Astrocyte of the cerebellum (primary cell): ENCODE results near the gene KDSR.

Experiments
- DNase-seq: peaks from one replicate; pipeline ENCODE4 v3.0.0-alpha.2; 2011; ENCODE audit warnings: low read depth
- H3K4me3 ChIP-seq: 2 replicates; pipeline ENCODE4 v1.5.1; 2011; ENCODE audit warnings: mild to moderate bottlenecking, low read depth, low read length, moderate library complexity
- CTCF ChIP-seq: IDR thresholded peaks from 2 replicates; pipeline ENCODE4 v1.5.1; 2012; ENCODE audit warnings: low read length, low read depth, moderate library complexity, mild to moderate bottlenecking; ENCODE audit errors: missing control alignments
- in situ Hi-C: cut with HindIII; loops from 2 replicates; pipeline ENCODE4 v1.10.0; 2017; ENCODE audit warnings: low sequenced_read_pairs

Gene KDSR

DNA sequence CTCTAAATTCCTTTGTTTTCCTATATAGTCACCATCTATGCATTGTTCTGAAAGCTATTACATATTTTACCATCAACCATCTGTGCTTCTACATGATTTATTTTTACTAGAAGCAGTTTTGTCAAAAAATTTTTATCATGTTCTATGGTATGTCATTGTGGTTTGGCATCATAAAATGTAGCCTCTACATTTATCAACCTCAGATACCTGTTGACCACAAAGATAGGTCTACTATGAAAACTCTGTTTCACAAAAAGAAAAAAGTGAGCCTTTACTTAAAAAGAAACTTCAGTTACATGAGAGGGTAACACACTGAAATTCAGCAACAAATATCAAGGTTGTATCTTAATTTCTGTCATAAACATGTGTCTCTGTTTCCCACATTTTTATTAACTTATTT lies 51.1 kb downstream of the KDSR start:
- TF ChIP-seq CTCF, result no peak
- no peak overlapping the region for H3K4me3 ChIP-seq
- no peak for DNase-seq
- in situ Hi-C loops, result no loop called here

DNA sequence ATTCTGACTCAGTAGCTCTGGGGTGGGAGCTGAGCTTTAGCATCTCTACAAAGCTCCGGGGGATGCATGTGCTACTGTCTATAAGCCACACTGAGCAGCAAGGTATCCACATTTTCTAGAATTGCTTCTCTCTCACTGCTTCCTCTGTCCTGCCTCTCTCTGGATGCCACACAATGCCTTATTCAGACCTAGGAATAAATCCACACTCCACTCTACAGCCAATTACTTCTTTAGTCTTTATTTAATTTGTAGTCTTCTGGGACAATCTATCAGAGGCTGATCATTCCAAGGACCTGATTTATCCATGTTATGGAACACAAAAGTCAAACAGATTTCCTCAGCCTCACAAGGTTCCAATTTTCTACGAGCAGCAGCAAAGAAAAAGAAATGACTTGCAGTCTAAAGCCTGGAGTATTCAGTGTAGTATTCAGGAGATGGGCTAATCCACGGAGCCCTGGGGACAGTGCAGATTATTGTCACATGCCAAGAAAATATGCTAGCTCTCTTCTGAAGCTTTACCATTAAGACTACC lies 51.8 kb downstream of the KDSR start:
- H3K4me3 ChIP-seq, result no peak overlapping the region

GRCh38 chr18:63314062-63314790 lies 52.8 kb downstream of the KDSR start:
- H3K4me3 ChIP-seq, result no peak overlapping the region
- in situ Hi-C loops, result no loop called here
- no peak for DNase-seq
- TF ChIP-seq CTCF, result no peak

More for the DNA sequence above, 51.8 kb downstream of the KDSR start:
- TF ChIP-seq CTCF, result no peak
- DNase-seq, result no peak
- in situ Hi-C loops, result no loop called here

GRCh38 chr18:63313396-63313917 lies 53.5 kb downstream of the KDSR start:
- no peak for DNase-seq
- in situ Hi-C loops, result no loop called here
- no peak overlapping the region for H3K4me3 ChIP-seq
- no peak for TF ChIP-seq CTCF

- in situ Hi-C loops, result no loop called here
- no peak for DNase-seq
- H3K4me3 ChIP-seq, result no peak overlapping the region
- no peak for TF ChIP-seq CTCF
Observed at GRCh38 chr18:63312737-63313395, 54.1 kb downstream of the KDSR start.

DNA sequence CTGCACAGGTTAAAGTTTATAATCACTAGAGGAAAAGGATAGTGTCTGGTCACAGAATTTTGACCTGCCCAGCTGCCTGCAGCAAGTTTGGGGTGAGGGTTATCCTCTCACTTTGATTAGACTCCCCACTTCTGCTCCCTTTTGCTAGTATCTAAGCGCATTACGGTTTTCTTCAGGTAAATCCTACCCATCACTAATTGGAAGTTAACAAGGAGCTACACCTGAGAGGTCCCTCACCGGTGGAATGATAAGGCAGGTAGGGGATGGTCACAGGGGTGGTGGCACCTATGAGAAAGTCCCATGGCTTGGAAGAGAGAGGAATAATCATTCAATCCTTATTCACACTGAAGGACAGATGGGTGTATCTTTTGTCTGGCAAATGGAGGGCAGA lies 55.0 kb downstream of the KDSR start:
- no peak overlapping the region for H3K4me3 ChIP-seq
- TF ChIP-seq CTCF, result no peak
- in situ Hi-C loops, result no loop called here
- DNase-seq, result no peak
